Measurements from ENCODE around the gene KCNQ2. TPM values are rescaled to one million over a fixed set of nuclear protein-coding genes. Genes with fewer than 3 reads are reported as not detected.

Gene KCNQ2
- total RNA-seq, 1 donor from 2014 or later = not detected

DNA sequence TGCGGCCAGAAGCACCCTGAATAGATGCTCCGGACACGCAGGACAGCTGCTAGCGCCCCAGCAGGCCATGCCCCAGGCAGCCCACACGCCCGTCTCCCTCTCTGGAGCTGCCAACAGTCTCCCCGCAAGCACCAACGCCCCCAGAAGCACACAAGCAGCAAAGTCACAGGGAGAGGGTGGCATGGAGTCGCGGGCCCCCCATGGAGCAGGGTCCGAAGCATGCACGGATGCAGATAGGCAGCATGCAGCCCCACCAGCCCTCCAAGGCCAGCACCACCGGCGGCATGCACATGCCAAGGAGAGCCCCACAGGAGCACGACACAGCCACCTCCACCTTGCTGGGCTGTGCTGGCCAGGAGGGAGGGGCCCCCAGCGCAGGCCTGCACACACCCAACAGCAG is 53.8 kb downstream of the KCNQ2 start:
- DNase-seq (ENCODE audit: low read depth in 2 of 2) = no peak

- no peak for DNase-seq (ENCODE audit: low read depth in 2 of 2)
Observed at GRCh38 chr20:63417738-63418120, 54.7 kb downstream of the KCNQ2 start.

GRCh38 chr20:63417097-63417737 is 55.2 kb downstream of the KCNQ2 start:
- DNase-seq (ENCODE audit: low read depth in 2 of 2) = no peak

DNA sequence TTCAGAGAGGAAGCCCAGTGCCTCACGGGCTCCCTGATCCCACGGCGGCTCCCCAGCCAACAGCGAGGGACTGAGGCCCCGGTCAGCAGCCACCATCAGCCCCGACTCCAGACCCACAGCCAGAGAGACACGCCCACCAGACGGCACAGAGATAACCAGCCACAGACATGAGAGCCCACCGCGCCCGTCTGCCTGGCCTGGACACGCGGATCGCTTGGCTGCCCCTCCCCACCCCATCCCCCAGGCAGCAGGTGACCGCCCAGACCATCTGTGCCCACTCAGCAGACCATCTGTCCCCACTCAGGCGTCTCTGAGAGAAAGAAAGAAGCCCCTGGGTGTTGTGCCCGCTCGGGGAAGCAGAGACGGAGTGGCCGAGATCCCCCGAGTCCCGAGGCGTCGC is 55.8 kb downstream of the KCNQ2 start:
- no peak for DNase-seq (ENCODE audit: low read depth in 2 of 2)

- DNase-seq (ENCODE audit: low read depth in 2 of 2) = no peak
Observed at GRCh38 chr20:63415647-63416391, 56.6 kb downstream of the KCNQ2 start.

DNA sequence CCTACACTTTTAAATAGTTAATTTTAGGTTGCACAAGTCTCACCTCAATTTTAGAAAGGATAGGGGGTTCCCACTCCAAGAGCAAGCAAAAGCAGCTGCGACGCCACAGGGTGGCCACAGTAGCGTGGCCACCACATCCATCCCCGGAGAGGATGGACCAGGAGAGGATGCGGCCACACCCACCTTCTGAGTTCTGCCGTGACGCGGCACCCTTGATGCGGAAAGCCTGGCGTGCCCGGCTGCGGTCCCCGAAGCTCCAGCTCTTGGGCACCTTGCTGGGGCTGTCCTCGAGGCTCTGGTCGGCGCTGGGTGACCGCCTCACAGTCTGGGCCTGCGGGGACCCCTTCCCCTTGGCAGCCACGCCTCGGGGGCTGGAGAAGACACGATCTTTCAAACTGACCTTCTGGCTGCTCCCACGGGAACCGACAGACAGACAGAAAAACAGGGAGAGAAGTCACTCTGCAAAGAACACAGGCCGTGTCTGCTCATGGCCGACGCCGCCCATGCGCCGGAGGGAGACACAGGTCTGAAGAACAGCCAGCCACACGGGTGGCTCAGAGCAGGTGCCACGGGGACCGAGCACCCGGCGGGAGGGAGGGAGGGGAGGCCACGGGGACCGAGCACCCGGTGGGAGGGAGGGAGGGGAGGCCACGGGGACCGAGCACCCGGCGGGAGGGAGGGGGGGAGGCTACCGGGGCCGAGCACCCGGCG is 57.6 kb downstream of the KCNQ2 start:
- DNase-seq (ENCODE audit: low read depth in 2 of 2) = no peak

- no peak for DNase-seq (ENCODE audit: low read depth in 2 of 2)
Observed at GRCh38 chr20:63413963-63414684, 58.3 kb downstream of the KCNQ2 start.

- no peak for DNase-seq (ENCODE audit: low read depth in 2 of 2)
Observed at GRCh38 chr20:63413323-63413722, 59.1 kb downstream of the KCNQ2 start.

DNA sequence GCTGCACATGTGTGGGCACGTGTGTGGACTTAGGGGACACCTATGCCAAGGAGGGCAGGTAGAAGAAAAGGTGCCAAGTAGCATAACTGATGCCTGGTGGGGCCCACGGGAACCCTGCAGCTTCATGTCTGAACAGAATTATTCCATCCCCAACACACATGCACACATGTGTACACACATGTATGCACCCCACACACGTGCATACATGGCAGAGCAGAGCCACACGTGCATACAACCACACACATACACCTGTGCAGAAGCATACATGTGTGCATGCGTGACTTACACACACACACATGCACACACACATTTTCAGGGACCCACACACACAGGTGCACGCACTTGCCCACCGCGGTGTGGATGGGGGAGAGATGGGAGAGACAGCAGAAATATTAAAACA is 59.6 kb downstream of the KCNQ2 start:
- no peak for DNase-seq (ENCODE audit: low read depth in 2 of 2)

- DNase-seq (ENCODE audit: low read depth in 2 of 2) = no peak
Observed at GRCh38 chr20:63411898-63412631, 60.4 kb downstream of the KCNQ2 start.

GRCh38 chr20:63411151-63411897 is 61.1 kb downstream of the KCNQ2 start:
- DNase-seq (ENCODE audit: low read depth in 2 of 2) = no peak

GRCh38 chr20:63409834-63410435 is 62.5 kb downstream of the KCNQ2 start:
- DNase-seq (ENCODE audit: low read depth in 2 of 2) = no peak

DNA sequence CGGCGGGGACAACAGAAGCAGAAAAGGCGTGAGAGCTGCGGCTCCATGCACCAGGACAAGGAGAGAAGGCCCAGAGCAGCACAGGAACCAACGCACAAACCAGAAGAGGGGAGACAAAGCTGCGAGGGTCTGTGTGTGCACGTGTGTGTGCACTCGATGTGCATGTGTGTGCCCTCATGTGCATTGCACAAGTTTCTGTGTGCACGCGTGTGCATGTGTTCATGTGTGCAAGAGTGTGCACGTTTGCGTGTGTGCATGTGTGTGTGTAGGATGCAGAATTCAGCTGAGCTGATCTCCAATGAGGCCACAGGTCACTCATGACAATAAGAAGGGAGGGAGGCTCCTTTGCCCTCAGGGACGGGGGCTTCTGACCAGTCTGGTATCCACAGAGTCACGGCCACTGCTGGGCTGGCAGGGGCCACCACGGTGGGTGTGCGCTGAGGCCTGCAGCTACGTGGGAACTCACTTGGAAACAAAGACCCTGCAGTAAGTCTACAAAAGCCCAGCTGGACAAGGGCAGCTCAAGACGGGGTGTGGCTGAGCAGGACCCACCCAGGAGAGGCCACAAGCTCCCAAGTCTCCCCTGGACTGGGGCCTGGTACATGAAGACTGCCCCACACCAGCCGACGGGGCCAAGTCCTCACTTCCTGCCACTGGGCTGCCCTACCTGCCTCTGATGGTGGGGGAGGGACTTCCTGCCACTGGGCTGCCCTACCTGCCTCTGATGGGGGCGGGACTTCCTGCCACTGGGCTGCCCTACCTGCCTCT is 63.2 kb downstream of the KCNQ2 start:
- no peak for DNase-seq (ENCODE audit: low read depth in 2 of 2)

DNA sequence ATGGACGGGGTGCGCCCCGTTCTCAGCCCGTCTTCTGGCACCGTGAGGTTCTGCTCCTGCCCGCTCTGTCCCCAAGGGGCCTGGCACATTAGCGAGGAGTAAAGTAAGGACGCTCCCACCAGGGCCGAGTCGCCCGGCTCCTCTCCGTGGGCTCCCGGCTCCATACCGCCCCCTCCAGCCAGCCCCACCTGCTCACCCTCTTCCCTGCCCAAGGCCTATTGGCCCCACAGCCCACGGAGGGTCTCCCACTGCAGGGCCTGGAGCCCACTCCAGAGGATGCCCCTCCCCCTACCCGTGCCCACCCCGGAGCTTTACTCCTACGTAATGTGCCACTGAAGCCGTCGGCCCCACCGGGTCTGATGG is 63.8 kb downstream of the KCNQ2 start:
- no peak for DNase-seq (ENCODE audit: low read depth in 2 of 2)

- no peak for DNase-seq (ENCODE audit: low read depth in 2 of 2)
Observed at GRCh38 chr20:63407928-63408683, 64.3 kb downstream of the KCNQ2 start.

- DNase-seq (ENCODE audit: low read depth in 2 of 2) = no peak
Observed at GRCh38 chr20:63406617-63407245, 65.7 kb downstream of the KCNQ2 start.

DNA sequence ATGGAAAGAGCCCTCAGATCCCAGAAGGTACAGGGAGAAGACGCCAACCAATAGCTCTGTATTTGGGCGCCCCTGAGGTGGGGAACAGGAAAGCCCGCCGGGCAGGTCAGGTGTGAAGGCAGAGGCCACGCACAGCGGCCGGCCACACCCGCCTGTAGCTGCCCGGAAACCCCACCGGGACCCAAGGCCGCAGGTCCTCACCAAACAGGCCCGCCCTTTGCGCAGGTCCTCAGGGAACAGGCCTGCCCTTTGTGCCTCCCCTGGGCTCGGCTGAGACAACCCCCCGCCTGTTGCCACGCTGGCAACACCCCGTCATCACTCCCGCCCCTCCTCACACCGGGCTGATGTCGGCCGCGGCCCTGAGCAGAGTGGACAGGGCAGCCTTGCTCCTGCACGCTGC is 66.4 kb downstream of the KCNQ2 start:
- DNase-seq (ENCODE audit: low read depth in 2 of 2) = no peak

GRCh38 chr20:63405102-63405730 is 67.2 kb downstream of the KCNQ2 start:
- no peak for DNase-seq (ENCODE audit: low read depth in 2 of 2)
